K562 (cell line): ENCODE results near the gene BMP8B. TPM values are rescaled to one million over a fixed set of nuclear protein-coding genes. Genes with fewer than 3 reads are reported as not detected.

Experiments
- CBFA2T3 ChIP-seq: fragments of 450-650 bp; IDR thresholded peaks from 2 replicates; pipeline ENCODE4 v1.6.1; 2017
- CBX8 ChIP-seq: fragments of 200-600 bp; sonication (generic); IDR thresholded peaks from 2 replicates; pipeline ENCODE4 v1.6.1; 2012; ENCODE audit warnings: borderline replicate concordance, mixed run types, low read depth, mild to moderate bottlenecking, moderate library complexity, mixed read lengths, low read length, control low read depth, inconsistent platforms; ENCODE audit not compliant: poor library complexity, severe bottlenecking; ENCODE audit errors: extremely low read depth
- CHCHD3 ChIP-seq: fragments of 250-450 bp; sonication (Bioruptor Pico); IDR thresholded peaks from 2 replicates; pipeline ENCODE4 v2.1.2; 2022; ENCODE audit warnings: mild to moderate bottlenecking
- CREBBP ChIP-seq: IDR thresholded peaks from one replicate; pipeline ENCODE4 v1.6.1; 2012; ENCODE audit warnings: low read depth, mild to moderate bottlenecking, control low read depth, inconsistent platforms, low read length
- ESRRA ChIP-seq: fragments of 450-650 bp; IDR thresholded peaks from 2 replicates; pipeline ENCODE4 v1.6.1; 2014; ENCODE audit warnings: low read depth, mild to moderate bottlenecking, moderate library complexity, borderline replicate concordance
- FOXA1 ChIP-seq: fragments of 450-650 bp; IDR thresholded peaks from 2 replicates; pipeline ENCODE4 v1.6.1; 2016; ENCODE audit warnings: mild to moderate bottlenecking, borderline replicate concordance
- FOXA3 ChIP-seq, 2 experiments: fragments of 450-650 bp in 1 of 2; sonication (generic) in 1 of 2; formaldehyde crosslinking; IDR thresholded peaks in 1 of 2; conservative IDR thresholded peaks in 1 of 2; 2 replicates each; pipeline versions ENCODE4 v1.4.0 to v1.8.0; 2020 to 2022; ENCODE audit warnings: mild to moderate bottlenecking in 2 of 2, missing genetic modification reagents in 1 of 2
- KDM4B ChIP-seq, 2 experiments: fragments of 450-650 bp in 1 of 2; sonication (generic) in 1 of 2; IDR thresholded peaks; 2 replicates each; pipeline ENCODE4 v1.6.1; 2016 to 2017; ENCODE audit warnings: borderline replicate concordance in 2 of 2, antibody characterized with exemption in 1 of 2, low read depth in 1 of 2, mild to moderate bottlenecking in 1 of 2
- RBM34 ChIP-seq: fragments of 200-400 bp; formaldehyde crosslinking; IDR thresholded peaks from 2 replicates; pipeline ENCODE4 v1.6.1; 2018; ENCODE audit warnings: low read length, borderline replicate concordance; ENCODE audit not compliant: insufficient read depth
- RCOR1 ChIP-seq, 2 experiments: IDR thresholded peaks; 2 replicates each; pipeline ENCODE4 v1.6.1; 2012; ENCODE audit warnings: low read depth in 2 of 2, low read length in 2 of 2, borderline replicate concordance in 1 of 2, improper control_type of control experiment in 1 of 2
- STAT5B ChIP-seq: fragments of 250-450 bp; sonication (Bioruptor Pico); IDR thresholded peaks from 2 replicates; pipeline ENCODE4 v1.8.0; 2021; ENCODE audit warnings: mild to moderate bottlenecking, inconsistent platforms
- ZNF224 ChIP-seq: sonication (generic); formaldehyde crosslinking; IDR thresholded peaks from 2 replicates; pipeline ENCODE4 v1.8.0; 2022; ENCODE audit warnings: mild to moderate bottlenecking, missing genetic modification reagents
- ZNF551 ChIP-seq: fragments of 250-450 bp; sonication (Bioruptor Pico); IDR thresholded peaks from 2 replicates; pipeline ENCODE4 v1.5.0; 2021; ENCODE audit warnings: mild to moderate bottlenecking, moderate library complexity
- ZNF584 ChIP-seq: fragments of 200-800 bp; sonication (Bioruptor generic); IDR thresholded peaks from 2 replicates; pipeline ENCODE4 v1.6.1; 2016; ENCODE audit warnings: low read depth, mild to moderate bottlenecking, missing genetic modification characterization, missing compliant biosample characterization
- ZNF644 ChIP-seq: fragments of 200-800 bp; sonication (Bioruptor generic); IDR thresholded peaks from 2 replicates; pipeline ENCODE4 v1.6.1; 2016; ENCODE audit warnings: low read depth, missing genetic modification characterization, missing compliant biosample characterization
- polyA plus RNA-seq, 8 experiments: library from polyadenylated mRNA; depleted of rRNA in 4 of 8; stranded (reverse) in 5 of 8; unstranded in 3 of 8; fragments of >200 nt; fragmentation: Nextera tagmentation in 2 of 8; fragmentation: Illumina TruSeq in 1 of 8; extraction: Ambion mirVana in 2 of 8; extraction: Trizol in 1 of 8; gene quantifications; 2 replicates each; pipeline versions ENCODE4 v1.2.1 to v1.2.3, GENCODE V29; 2011 to 2014; ENCODE audit warnings: inconsistent platforms in 1 of 8, missing spikeins in 1 of 8
- total RNA-seq, 7 experiments: library from RNA; depleted of rRNA in 6 of 7; stranded (reverse); fragments of >200 nt in 6 of 7; fragmentation: Illumina TruSeq in 2 of 7; extraction: Trizol in 2 of 7; gene quantifications; 2 replicates each; pipeline versions ENCODE4 v1.2.1 to v1.2.3, GENCODE V29; 2011 to 2021; ENCODE audit warnings: low replicate concordance in 1 of 7
- TF ChIP-seq, protein P1 (sequence below): fragments of 450-650 bp; formaldehyde crosslinking; conservative IDR thresholded peaks from 2 replicates; pipeline ENCODE4 v1.4.0; 2022; ENCODE audit warnings: mild to moderate bottlenecking, missing genetic modification characterization
- TF ChIP-seq, protein P2 (sequence below), 2 experiments: fragments of 450-650 bp; IDR thresholded peaks; 2 replicates each; pipeline ENCODE4 v1.6.1; 2018; ENCODE audit warnings: mild to moderate bottlenecking in 2 of 2, low read depth in 1 of 2; ENCODE audit not compliant: partially characterized antibody in 2 of 2
- TF ChIP-seq, protein P3 (sequence below), 2 experiments: fragments of 450-650 bp in 1 of 2; sonication (generic) in 1 of 2; formaldehyde crosslinking in 1 of 2; IDR thresholded peaks in 1 of 2; conservative IDR thresholded peaks in 1 of 2; 2 replicates each; pipeline versions ENCODE4 v1.6.1 to v1.8.1; 2016 to 2023; ENCODE audit warnings: mild to moderate bottlenecking in 2 of 2, moderate library complexity in 2 of 2, inconsistent platforms in 1 of 2, missing genetic modification reagents in 1 of 2
- TF ChIP-seq, protein P4 (sequence below): fragments of 450-650 bp; IDR thresholded peaks from 2 replicates; pipeline ENCODE4 v1.6.1; 2016; ENCODE audit warnings: low read depth, mild to moderate bottlenecking, moderate library complexity

The BMP8B gene
- total and polyA plus RNA-seq, 9 of the 15 experiments (the other 6 are each of a cell fraction or from before 2014, with no cell fraction given) = 0.03 to 0.33 (median 0.14) TPM

DNA sequence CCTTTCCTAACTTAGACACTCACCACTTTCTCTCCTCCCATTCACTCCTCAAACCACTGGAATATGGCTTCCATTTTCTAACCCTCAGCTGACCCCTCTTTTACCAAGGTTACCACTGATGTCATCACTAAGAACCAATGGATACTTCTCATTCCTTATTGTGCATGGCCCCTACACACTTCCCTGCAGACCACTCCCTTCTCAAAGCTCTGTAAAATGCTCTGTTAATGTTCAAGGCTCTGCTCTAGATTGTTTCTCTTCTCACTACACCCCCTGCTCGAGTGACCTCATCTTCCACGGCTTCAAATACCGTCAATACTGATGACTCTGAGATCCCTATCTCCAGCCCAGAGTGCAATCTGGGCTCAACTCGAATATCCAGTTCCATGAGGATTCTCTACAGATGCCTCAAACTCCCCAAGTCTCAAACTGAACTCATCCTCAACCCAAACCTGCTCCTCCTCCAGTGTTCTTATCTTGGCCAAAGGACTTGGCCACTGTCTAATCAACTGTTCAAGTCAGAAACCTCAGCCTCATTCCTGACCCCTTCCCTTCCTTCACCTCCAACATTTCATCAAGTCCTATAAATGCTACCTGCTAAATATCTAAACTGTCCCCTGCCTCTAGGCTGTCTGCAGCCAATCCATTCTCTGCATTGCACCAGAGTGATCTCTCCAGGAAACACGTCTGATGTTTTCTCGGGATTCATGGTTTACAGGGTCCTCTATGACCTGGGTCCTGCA, 41.3 kb upstream of the BMP8B start (continued):
- TF ChIP-seq, protein P1, sequence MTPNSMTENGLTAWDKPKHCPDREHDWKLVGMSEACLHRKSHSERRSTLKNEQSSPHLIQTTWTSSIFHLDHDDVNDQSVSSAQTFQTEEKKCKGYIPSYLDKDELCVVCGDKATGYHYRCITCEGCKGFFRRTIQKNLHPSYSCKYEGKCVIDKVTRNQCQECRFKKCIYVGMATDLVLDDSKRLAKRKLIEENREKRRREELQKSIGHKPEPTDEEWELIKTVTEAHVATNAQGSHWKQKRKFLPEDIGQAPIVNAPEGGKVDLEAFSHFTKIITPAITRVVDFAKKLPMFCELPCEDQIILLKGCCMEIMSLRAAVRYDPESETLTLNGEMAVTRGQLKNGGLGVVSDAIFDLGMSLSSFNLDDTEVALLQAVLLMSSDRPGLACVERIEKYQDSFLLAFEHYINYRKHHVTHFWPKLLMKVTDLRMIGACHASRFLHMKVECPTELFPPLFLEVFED = peak; percentile 88
- TF ChIP-seq CBFA2T3 (peak; percentile 49; the same call in 1 of the 2 replicates), STAT5B (CRISPR knock-in tag) (no peak), FOXA3 (CRISPR knock-in tag; conservative IDR thresholded peaks at IDR 0.05 in 1 of 2, IDR thresholded peaks at IDR 0.05 in 1 of 2) (no peak), RCOR1 (IDR thresholded peaks at IDR 0.05; ENCODE audit: borderline replicate concordance in 1 of 2, low read depth in 2 of 2, low read length in 2 of 2) (peak in 1 of 2 experiments; percentile 55; a peak in 1 of 4 replicates), ESRRA (no peak), CHCHD3 (CRISPR knock-in tag) (no peak), ZNF644 (no peak), ZNF224 (CRISPR knock-in tag) (no peak), CBX8 (no peak), FOXA1 (no peak), CREBBP (peak; percentile 21), ZNF584 (CRISPR knock-in tag) (peak; percentile 85; the same call in 1 of the 2 replicates), KDM4B (IDR thresholded peaks at IDR 0.05; ENCODE audit: borderline replicate concordance in 2 of 2, low read depth in 1 of 2) (no peak), ZNF551 (CRISPR knock-in tag) (no peak), RBM34 (no peak)
- TF ChIP-seq, protein P2, sequence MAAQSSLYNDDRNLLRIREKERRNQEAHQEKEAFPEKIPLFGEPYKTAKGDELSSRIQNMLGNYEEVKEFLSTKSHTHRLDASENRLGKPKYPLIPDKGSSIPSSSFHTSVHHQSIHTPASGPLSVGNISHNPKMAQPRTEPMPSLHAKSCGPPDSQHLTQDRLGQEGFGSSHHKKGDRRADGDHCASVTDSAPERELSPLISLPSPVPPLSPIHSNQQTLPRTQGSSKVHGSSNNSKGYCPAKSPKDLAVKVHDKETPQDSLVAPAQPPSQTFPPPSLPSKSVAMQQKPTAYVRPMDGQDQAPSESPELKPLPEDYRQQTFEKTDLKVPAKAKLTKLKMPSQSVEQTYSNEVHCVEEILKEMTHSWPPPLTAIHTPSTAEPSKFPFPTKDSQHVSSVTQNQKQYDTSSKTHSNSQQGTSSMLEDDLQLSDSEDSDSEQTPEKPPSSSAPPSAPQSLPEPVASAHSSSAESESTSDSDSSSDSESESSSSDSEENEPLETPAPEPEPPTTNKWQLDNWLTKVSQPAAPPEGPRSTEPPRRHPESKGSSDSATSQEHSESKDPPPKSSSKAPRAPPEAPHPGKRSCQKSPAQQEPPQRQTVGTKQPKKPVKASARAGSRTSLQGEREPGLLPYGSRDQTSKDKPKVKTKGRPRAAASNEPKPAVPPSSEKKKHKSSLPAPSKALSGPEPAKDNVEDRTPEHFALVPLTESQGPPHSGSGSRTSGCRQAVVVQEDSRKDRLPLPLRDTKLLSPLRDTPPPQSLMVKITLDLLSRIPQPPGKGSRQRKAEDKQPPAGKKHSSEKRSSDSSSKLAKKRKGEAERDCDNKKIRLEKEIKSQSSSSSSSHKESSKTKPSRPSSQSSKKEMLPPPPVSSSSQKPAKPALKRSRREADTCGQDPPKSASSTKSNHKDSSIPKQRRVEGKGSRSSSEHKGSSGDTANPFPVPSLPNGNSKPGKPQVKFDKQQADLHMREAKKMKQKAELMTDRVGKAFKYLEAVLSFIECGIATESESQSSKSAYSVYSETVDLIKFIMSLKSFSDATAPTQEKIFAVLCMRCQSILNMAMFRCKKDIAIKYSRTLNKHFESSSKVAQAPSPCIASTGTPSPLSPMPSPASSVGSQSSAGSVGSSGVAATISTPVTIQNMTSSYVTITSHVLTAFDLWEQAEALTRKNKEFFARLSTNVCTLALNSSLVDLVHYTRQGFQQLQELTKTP (IDR thresholded peaks at IDR 0.05; ENCODE audit: low read depth in 1 of 2, partially characterized antibody in 2 of 2) = peak in 1 of 2 experiments; percentile 29
- TF ChIP-seq, protein P3, sequence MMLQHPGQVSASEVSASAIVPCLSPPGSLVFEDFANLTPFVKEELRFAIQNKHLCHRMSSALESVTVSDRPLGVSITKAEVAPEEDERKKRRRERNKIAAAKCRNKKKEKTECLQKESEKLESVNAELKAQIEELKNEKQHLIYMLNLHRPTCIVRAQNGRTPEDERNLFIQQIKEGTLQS (IDR thresholded peaks at IDR 0.05) = peak; percentile 93
- TF ChIP-seq, protein P3 (CRISPR knock-in tag; conservative IDR thresholded peaks at IDR 0.05) = peak; percentile 72; the same call in 1 of the 2 replicates
- TF ChIP-seq, protein P4, sequence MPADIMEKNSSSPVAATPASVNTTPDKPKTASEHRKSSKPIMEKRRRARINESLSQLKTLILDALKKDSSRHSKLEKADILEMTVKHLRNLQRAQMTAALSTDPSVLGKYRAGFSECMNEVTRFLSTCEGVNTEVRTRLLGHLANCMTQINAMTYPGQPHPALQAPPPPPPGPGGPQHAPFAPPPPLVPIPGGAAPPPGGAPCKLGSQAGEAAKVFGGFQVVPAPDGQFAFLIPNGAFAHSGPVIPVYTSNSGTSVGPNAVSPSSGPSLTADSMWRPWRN = no peak
